Activated naive CD4-positive, alpha-beta T cell treated with anti-CD3 and anti-CD28 coated beads, Interleukin-2, amount 50 U/mL, for 72 hours (primary cell): Measurements from ENCODE around the gene FBXL4. TPM values are rescaled to one million over a fixed set of nuclear protein-coding genes. Genes with fewer than 3 reads are reported as not detected.
"Not testable (repeated sequence)": the region's sequence is repeated elsewhere in the genome, so short reads cannot be mapped to it uniquely, and the experiment has no call there.

ENCODE experiments used
- ATAC-seq, 2 donors: fragments of 150-1000 bp; cut with Tn5 transposase; 2 replicates each; pipeline ENCODE4 v1.10.0; 2021; ENCODE audit warnings: mild to moderate bottlenecking in 2 of 2, moderate library complexity in 2 of 2
- DNase-seq, 2 donors: peaks; one replicate each; pipeline ENCODE4 v3.0.0; 2021 to 2022; ENCODE audit warnings: low spot score in 2 of 2
- H3K27ac Mint-ChIP-seq, 2 donors: one replicate each; pipeline ENCODE4 v1.8.0; 2022; ENCODE audit warnings: mild to moderate bottlenecking in 2 of 2, mixed read lengths in 2 of 2
- H3K36me3 Mint-ChIP-seq, 2 donors: one replicate each; pipeline ENCODE4 v1.8.0; 2022; ENCODE audit warnings: mixed read lengths in 2 of 2
- H3K9me3 Mint-ChIP-seq, 2 donors: one replicate each; pipeline ENCODE4 v1.8.0; 2022; ENCODE audit warnings: mixed read lengths in 2 of 2
- total RNA-seq, 2 donors: library from RNA; stranded (reverse); gene quantifications; one replicate each; pipeline ENCODE4 v1.2.3, GENCODE V29; 2022

Gene FBXL4
- total RNA-seq, 2 donors from 2014 or later: 12.9 to 15.0 TPM

GRCh38 chr6:98924647-98925046, 23.1 kb downstream of the FBXL4 start:
- H3K36me3 Mint-ChIP-seq: peaks cover 17 to 23% of the 10 kb centered on the region in 2 donors
- ATAC-seq (no peak), DNase-seq (no peak)
- H3K27ac Mint-ChIP-seq: no peak overlapping the region
- no peaks in the 10 kb centered on the region for H3K9me3 Mint-ChIP-seq

- ATAC-seq: peak; percentile 37 to 38
- Mint-ChIP-seq H3K27ac (no peak overlapping the region), H3K9me3 (no peaks in the 10 kb centered on the region), H3K36me3 (peaks cover 9 to 10% of the 10 kb centered on the region in 2 donors)
- no peak for DNase-seq
These were observed 26.8 kb downstream of the FBXL4 start for GRCh38 chr6:98920904-98921431.

GRCh38 chr6:98910946-98911345, 36.8 kb downstream of the FBXL4 start:
- not testable (repeated sequence) for DNase-seq, H3K27ac Mint-ChIP-seq, ATAC-seq
- peaks cover 13 to 21% of the 10 kb centered on the region in 2 donors for H3K9me3 Mint-ChIP-seq
- H3K36me3 Mint-ChIP-seq: peaks cover 53 to 66% of the 10 kb centered on the region in 2 donors

- Mint-ChIP-seq H3K27ac (no peak overlapping the region), H3K9me3 (peaks cover 13 to 21% of the 10 kb centered on the region in 2 donors), H3K36me3 (peaks cover 53 to 66% of the 10 kb centered on the region in 2 donors)
- no peak for DNase-seq
- ATAC-seq: no peak
These were observed 38.5 kb downstream of the FBXL4 start for GRCh38 chr6:98909236-98909635.

GRCh38 chr6:98906342-98906741, 41.4 kb downstream of the FBXL4 start:
- DNase-seq, ATAC-seq, H3K9me3 Mint-ChIP-seq, H3K27ac Mint-ChIP-seq: not testable (repeated sequence)
- H3K36me3 Mint-ChIP-seq: peaks cover 35 to 52% of the 10 kb centered on the region in 2 donors

- ATAC-seq (no peak), DNase-seq (no peak)
- Mint-ChIP-seq H3K36me3 (peaks cover 40 to 56% of the 10 kb centered on the region in 2 donors), H3K9me3 (peaks cover 10 to 13% of the 10 kb centered on the region in 2 donors), H3K27ac (no peak overlapping the region)
These were observed 42.0 kb downstream of the FBXL4 start for GRCh38 chr6:98905759-98906158.

- no peak for ATAC-seq
- Mint-ChIP-seq H3K9me3 (peaks cover 12 to 14% of the 10 kb centered on the region in 2 donors), H3K27ac (no peak overlapping the region), H3K36me3 (peaks cover 36 to 48% of the 10 kb centered on the region in 2 donors)
- DNase-seq: no peak
These were observed 43.6 kb downstream of the FBXL4 start for GRCh38 chr6:98904096-98904495.

GRCh38 chr6:98900706-98901105, 47.0 kb downstream of the FBXL4 start:
- ATAC-seq: no peak
- peaks cover 6% of the 10 kb centered on the region in 2 donors for H3K9me3 Mint-ChIP-seq
- no peak for DNase-seq
- H3K36me3 Mint-ChIP-seq: peaks cover 13 to 31% of the 10 kb centered on the region in 2 donors
- no peak overlapping the region for H3K27ac Mint-ChIP-seq

GRCh38 chr6:98894810-98895209, 52.9 kb downstream of the FBXL4 start:
- no peak overlapping the region for H3K27ac Mint-ChIP-seq
- DNase-seq: no peak
- H3K9me3 Mint-ChIP-seq: no peaks in the 10 kb centered on the region
- H3K36me3 Mint-ChIP-seq: peaks cover 9 to 11% of the 10 kb centered on the region in 2 donors
- ATAC-seq: no peak

GRCh38 chr6:98887650-98888049, 60.1 kb downstream of the FBXL4 start:
- Mint-ChIP-seq H3K36me3 (peaks cover 0 to 5% of the 10 kb centered on the region in 2 donors), H3K27ac (no peak overlapping the region), H3K9me3 (no peaks in the 10 kb centered on the region)
- ATAC-seq: no peak
- no peak for DNase-seq

GRCh38 chr6:98885330-98885729, 62.4 kb downstream of the FBXL4 start:
- DNase-seq (no peak), ATAC-seq (no peak)

GRCh38 chr6:98880486-98880885, 67.3 kb downstream of the FBXL4 start:
- Mint-ChIP-seq H3K27ac (no peak overlapping the region), H3K9me3 (no peaks in the 10 kb centered on the region), H3K36me3 (peaks cover 0 to 27% of the 10 kb centered on the region in 2 donors)
- DNase-seq (no peak), ATAC-seq (peak; percentile 26 to 63)

More at GRCh38 chr6:98885330-98885729, 62.4 kb downstream of the FBXL4 start:
- Mint-ChIP-seq H3K36me3 (peaks cover 0 to 11% of the 10 kb centered on the region in 2 donors), H3K9me3 (no peaks in the 10 kb centered on the region), H3K27ac (no peak overlapping the region)

- ATAC-seq (no peak), DNase-seq (no peak)
- Mint-ChIP-seq H3K27ac (no peak overlapping the region), H3K36me3 (peaks cover 5 to 35% of the 10 kb centered on the region in 2 donors), H3K9me3 (no peaks in the 10 kb centered on the region)
These were observed 70.5 kb downstream of the FBXL4 start for GRCh38 chr6:98877250-98877649.

GRCh38 chr6:98875375-98875774, 72.4 kb downstream of the FBXL4 start:
- no peak for DNase-seq
- H3K9me3 Mint-ChIP-seq: no peaks in the 10 kb centered on the region
- H3K36me3 Mint-ChIP-seq: peaks cover 5 to 29% of the 10 kb centered on the region in 2 donors
- no peak overlapping the region for H3K27ac Mint-ChIP-seq
- ATAC-seq: no peak

- DNase-seq: no peak
- ATAC-seq: no peak
- H3K27ac Mint-ChIP-seq: no peak overlapping the region
- H3K9me3 Mint-ChIP-seq: no peaks in the 10 kb centered on the region
- H3K36me3 Mint-ChIP-seq: peaks cover 5 to 22% of the 10 kb centered on the region in 2 donors
These were observed 75.9 kb downstream of the FBXL4 start for GRCh38 chr6:98871821-98872220.

GRCh38 chr6:98871057-98871456, 76.7 kb downstream of the FBXL4 start:
- Mint-ChIP-seq H3K36me3 (peaks cover 10 to 19% of the 10 kb centered on the region in 2 donors), H3K27ac (no peak overlapping the region), H3K9me3 (no peaks in the 10 kb centered on the region)
- ATAC-seq (no peak), DNase-seq (no peak)

- DNase-seq: no peak
- H3K9me3 Mint-ChIP-seq: no peaks in the 10 kb centered on the region
- peaks cover 6 to 7% of the 10 kb centered on the region in 2 donors for H3K36me3 Mint-ChIP-seq
- no peak overlapping the region for H3K27ac Mint-ChIP-seq
- ATAC-seq: no peak
These were observed 83.2 kb downstream of the FBXL4 start for GRCh38 chr6:98864497-98864896.

- ATAC-seq: no peak
- Mint-ChIP-seq H3K36me3 (peaks cover 0 to 9% of the 10 kb centered on the region in 2 donors), H3K9me3 (no peaks in the 10 kb centered on the region), H3K27ac (no peak overlapping the region)
- no peak for DNase-seq
These were observed 99.1 kb downstream of the FBXL4 start for GRCh38 chr6:98848539-98849242.
